WTC11 (cell line): ENCODE measurements around the gene AK8.

Experiments used
- ETV6 ChIP-seq: sonication (generic); formaldehyde crosslinking; IDR thresholded peaks from 2 replicates; pipeline ENCODE4 v1.8.1; 2022; ENCODE audit warnings: mild to moderate bottlenecking, missing genetic modification reagents
- FOXK1 ChIP-seq: sonication (generic); formaldehyde crosslinking; IDR thresholded peaks from 2 replicates; pipeline ENCODE4 v1.8.0; 2022; ENCODE audit warnings: mild to moderate bottlenecking, moderate library complexity, missing genetic modification reagents
- FOXP1 ChIP-seq: sonication (generic); formaldehyde crosslinking; IDR thresholded peaks from 2 replicates; pipeline ENCODE4 v1.8.0; 2022; ENCODE audit warnings: missing genetic modification reagents, mild to moderate bottlenecking, moderate library complexity, borderline replicate concordance
- GRHL2 ChIP-seq: fragments of 250-450 bp; sonication (Bioruptor Pico); IDR thresholded peaks from 2 replicates; pipeline ENCODE4 v1.8.0; 2022; ENCODE audit warnings: mild to moderate bottlenecking, moderate library complexity; ENCODE audit not compliant: insufficient replicate concordance, severe bottlenecking
- IRF2 ChIP-seq: sonication (generic); formaldehyde crosslinking; IDR thresholded peaks from 2 replicates; pipeline ENCODE4 v1.8.0; 2022; ENCODE audit warnings: low read depth, missing genetic modification reagents, borderline replicate concordance
- NFYB ChIP-seq: sonication (generic); formaldehyde crosslinking; conservative IDR thresholded peaks from 2 replicates; pipeline ENCODE4 v1.8.0; 2022; ENCODE audit warnings: low read depth, missing genetic modification reagents
- SP1 ChIP-seq: sonication (generic); formaldehyde crosslinking; conservative IDR thresholded peaks from 2 replicates; pipeline ENCODE4 v1.8.1; 2022; ENCODE audit warnings: missing genetic modification reagents
- ZNF138 ChIP-seq: sonication (generic); formaldehyde crosslinking; conservative IDR thresholded peaks from 2 replicates; pipeline ENCODE4 v1.8.1; 2022; ENCODE audit warnings: mild to moderate bottlenecking, moderate library complexity, missing genetic modification reagents
- ZNF263 ChIP-seq: sonication (generic); formaldehyde crosslinking; IDR thresholded peaks from 2 replicates; pipeline ENCODE4 v1.8.1; 2022; ENCODE audit warnings: low read depth, mild to moderate bottlenecking, moderate library complexity, missing genetic modification reagents
- TF ChIP-seq, protein P1 (sequence below): sonication (generic); formaldehyde crosslinking; IDR thresholded peaks from 2 replicates; pipeline ENCODE4 v1.8.1; 2023; ENCODE audit warnings: mild to moderate bottlenecking, missing genetic modification reagents, moderate library complexity
- TF ChIP-seq, protein P2 (sequence below): sonication (generic); formaldehyde crosslinking; IDR thresholded peaks from 2 replicates; pipeline ENCODE4 v1.8.0; 2022; ENCODE audit warnings: mild to moderate bottlenecking, missing genetic modification reagents
- TF ChIP-seq, protein P3 (sequence below): fragments of 200-600 bp; IDR thresholded peaks from 2 replicates; pipeline ENCODE4 v1.8.0; 2022; ENCODE audit warnings: antibody characterized with exemption
- TF ChIP-seq, protein P4 (sequence below): sonication (generic); formaldehyde crosslinking; IDR thresholded peaks from 2 replicates; pipeline ENCODE4 v1.8.1; 2022; ENCODE audit warnings: low read depth, mild to moderate bottlenecking, moderate library complexity, missing genetic modification reagents, borderline replicate concordance
- TF ChIP-seq, protein P5 (sequence below): sonication (generic); formaldehyde crosslinking; IDR thresholded peaks from 2 replicates; pipeline ENCODE4 v1.8.1; 2022; ENCODE audit warnings: low read depth, missing genetic modification reagents, borderline replicate concordance

DNA sequence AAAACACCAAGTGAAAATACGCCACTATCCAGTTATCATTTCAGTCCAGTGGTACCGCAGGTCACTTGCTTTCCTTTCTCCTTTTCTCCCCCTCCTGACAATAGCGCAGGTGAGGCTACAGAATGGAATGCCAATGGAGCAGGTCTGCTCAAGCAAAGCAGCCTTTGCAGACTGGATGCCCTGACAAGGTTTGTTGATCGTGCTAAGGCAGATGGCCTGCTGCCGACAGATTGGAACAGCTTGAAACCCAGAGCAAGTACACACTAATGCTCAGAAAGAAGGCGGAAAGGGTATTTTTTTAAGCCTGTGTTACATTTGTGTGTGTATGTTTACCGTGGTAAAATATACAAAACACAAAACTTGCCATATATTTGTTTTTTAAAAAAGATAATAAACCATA lies 20.0 kb upstream of the AK8 start:
- TF ChIP-seq FOXK1 (CRISPR knock-in tag) (no peak), ZNF263 (CRISPR knock-in tag) (no peak), ZNF138 (CRISPR knock-in tag) (no peak), IRF2 (CRISPR knock-in tag) (no peak), GRHL2 (CRISPR knock-in tag) (no peak), SP1 (no peak), ETV6 (no peak), FOXP1 (CRISPR knock-in tag) (no peak), NFYB (no peak)
- TF ChIP-seq, protein P1, sequence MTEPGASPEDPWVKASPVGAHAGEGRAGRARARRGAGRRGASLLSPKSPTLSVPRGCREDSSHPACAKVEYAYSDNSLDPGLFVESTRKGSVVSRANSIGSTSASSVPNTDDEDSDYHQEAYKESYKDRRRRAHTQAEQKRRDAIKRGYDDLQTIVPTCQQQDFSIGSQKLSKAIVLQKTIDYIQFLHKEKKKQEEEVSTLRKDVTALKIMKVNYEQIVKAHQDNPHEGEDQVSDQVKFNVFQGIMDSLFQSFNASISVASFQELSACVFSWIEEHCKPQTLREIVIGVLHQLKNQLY (CRISPR knock-in tag) = no peak
- TF ChIP-seq, protein P2, sequence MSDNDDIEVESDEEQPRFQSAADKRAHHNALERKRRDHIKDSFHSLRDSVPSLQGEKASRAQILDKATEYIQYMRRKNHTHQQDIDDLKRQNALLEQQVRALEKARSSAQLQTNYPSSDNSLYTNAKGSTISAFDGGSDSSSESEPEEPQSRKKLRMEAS (CRISPR knock-in tag) = no peak
- TF ChIP-seq, protein P3, sequence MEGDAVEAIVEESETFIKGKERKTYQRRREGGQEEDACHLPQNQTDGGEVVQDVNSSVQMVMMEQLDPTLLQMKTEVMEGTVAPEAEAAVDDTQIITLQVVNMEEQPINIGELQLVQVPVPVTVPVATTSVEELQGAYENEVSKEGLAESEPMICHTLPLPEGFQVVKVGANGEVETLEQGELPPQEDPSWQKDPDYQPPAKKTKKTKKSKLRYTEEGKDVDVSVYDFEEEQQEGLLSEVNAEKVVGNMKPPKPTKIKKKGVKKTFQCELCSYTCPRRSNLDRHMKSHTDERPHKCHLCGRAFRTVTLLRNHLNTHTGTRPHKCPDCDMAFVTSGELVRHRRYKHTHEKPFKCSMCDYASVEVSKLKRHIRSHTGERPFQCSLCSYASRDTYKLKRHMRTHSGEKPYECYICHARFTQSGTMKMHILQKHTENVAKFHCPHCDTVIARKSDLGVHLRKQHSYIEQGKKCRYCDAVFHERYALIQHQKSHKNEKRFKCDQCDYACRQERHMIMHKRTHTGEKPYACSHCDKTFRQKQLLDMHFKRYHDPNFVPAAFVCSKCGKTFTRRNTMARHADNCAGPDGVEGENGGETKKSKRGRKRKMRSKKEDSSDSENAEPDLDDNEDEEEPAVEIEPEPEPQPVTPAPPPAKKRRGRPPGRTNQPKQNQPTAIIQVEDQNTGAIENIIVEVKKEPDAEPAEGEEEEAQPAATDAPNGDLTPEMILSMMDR = no peak
- TF ChIP-seq, protein P4, sequence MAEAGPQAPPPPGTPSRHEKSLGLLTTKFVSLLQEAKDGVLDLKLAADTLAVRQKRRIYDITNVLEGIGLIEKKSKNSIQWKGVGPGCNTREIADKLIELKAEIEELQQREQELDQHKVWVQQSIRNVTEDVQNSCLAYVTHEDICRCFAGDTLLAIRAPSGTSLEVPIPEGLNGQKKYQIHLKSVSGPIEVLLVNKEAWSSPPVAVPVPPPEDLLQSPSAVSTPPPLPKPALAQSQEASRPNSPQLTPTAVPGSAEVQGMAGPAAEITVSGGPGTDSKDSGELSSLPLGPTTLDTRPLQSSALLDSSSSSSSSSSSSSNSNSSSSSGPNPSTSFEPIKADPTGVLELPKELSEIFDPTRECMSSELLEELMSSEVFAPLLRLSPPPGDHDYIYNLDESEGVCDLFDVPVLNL (CRISPR knock-in tag) = no peak
- TF ChIP-seq, protein P5, sequence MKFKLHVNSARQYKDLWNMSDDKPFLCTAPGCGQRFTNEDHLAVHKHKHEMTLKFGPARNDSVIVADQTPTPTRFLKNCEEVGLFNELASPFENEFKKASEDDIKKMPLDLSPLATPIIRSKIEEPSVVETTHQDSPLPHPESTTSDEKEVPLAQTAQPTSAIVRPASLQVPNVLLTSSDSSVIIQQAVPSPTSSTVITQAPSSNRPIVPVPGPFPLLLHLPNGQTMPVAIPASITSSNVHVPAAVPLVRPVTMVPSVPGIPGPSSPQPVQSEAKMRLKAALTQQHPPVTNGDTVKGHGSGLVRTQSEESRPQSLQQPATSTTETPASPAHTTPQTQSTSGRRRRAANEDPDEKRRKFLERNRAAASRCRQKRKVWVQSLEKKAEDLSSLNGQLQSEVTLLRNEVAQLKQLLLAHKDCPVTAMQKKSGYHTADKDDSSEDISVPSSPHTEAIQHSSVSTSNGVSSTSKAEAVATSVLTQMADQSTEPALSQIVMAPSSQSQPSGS = no peak
